Keratinocyte (primary cell): Measurements from ENCODE around the gene CANT1.

Experiments
- CTCF ChIP-seq, 3 experiments: IDR thresholded peaks in 1 of 3; conservative IDR thresholded peaks in 1 of 3; optimal IDR thresholded peaks in 1 of 3; 2 replicates in 2 of 3; 3 replicates in 1 of 3; pipeline versions ENCODE3 to v1.5.1; 2011; ENCODE audit warnings: low read length in 3 of 3, mild to moderate bottlenecking in 3 of 3, moderate library complexity in 2 of 3, control low read depth in 1 of 3, inconsistent platforms in 1 of 3; ENCODE audit not compliant: insufficient read depth in 2 of 3; ENCODE audit errors: extremely low read depth in 1 of 3
- EZH2 ChIP-seq: IDR thresholded peaks from one replicate; pipeline ENCODE4 v1.6.1; 2012; ENCODE audit warnings: inconsistent platforms, mild to moderate bottlenecking, low read length, moderate library complexity

GRCh38 chr17:78970834-78971755 lies 38.5 kb downstream of the CANT1 start:
- peak; percentile 73 to 87 (median 77) for TF ChIP-seq CTCF (optimal IDR thresholded peaks at IDR 0.05 in 1 of 3, IDR thresholded peaks at IDR 0.05 in 1 of 3, conservative IDR thresholded peaks at IDR 0.05 in 1 of 3; ENCODE audit: extremely low read depth in 1 of 3, insufficient read depth in 2 of 3, low read length in 3 of 3)
- TF ChIP-seq EZH2, result no peak
